Osteoblast (primary cell): Measurements from ENCODE around the gene IL3. TPM values are rescaled to one million over a fixed set of nuclear protein-coding genes. Genes with fewer than 3 reads are reported as not detected.

ENCODE experiments used
- DNase-seq: peaks from one replicate; pipeline ENCODE4 v3.0.0; 2011; ENCODE audit warnings: low spot score, mixed read lengths; ENCODE audit not compliant: insufficient read length; ENCODE audit errors: missing footprints
- H2AFZ ChIP-seq: 2 replicates; pipeline ENCODE4 v1.6.0; 2011; ENCODE audit warnings: mild to moderate bottlenecking, low read length
- H3K27ac ChIP-seq: 2 replicates; pipeline ENCODE4 v1.5.1; 2011; ENCODE audit warnings: mild to moderate bottlenecking, low read depth, low read length, moderate library complexity
- H3K27me3 ChIP-seq: 2 replicates; pipeline ENCODE4 v1.6.0; 2012; ENCODE audit warnings: mild to moderate bottlenecking, control low read depth, inconsistent platforms, low read length, moderate library complexity; ENCODE audit not compliant: insufficient read depth
- H3K36me3 ChIP-seq: 2 replicates; pipeline ENCODE4 v1.5.1; 2011; ENCODE audit warnings: mild to moderate bottlenecking, low read length, control low read depth, moderate library complexity; ENCODE audit not compliant: insufficient read depth
- H3K4me1 ChIP-seq: 2 replicates; pipeline ENCODE4 v1.5.1; 2011; ENCODE audit warnings: mild to moderate bottlenecking, low read length, control low read depth, moderate library complexity; ENCODE audit not compliant: insufficient read depth
- H3K4me2 ChIP-seq: 2 replicates; pipeline ENCODE4 v1.6.0; 2011; ENCODE audit warnings: mild to moderate bottlenecking, low read length; ENCODE audit not compliant: insufficient read depth
- H3K4me3 ChIP-seq: fragments of 200-600 bp; sonication (generic); 3 replicates; pipeline ENCODE4 v1.5.1; 2012; ENCODE audit warnings: mild to moderate bottlenecking, low read length, inconsistent platforms; ENCODE audit not compliant: insufficient read depth
- H3K79me2 ChIP-seq: 2 replicates; pipeline ENCODE4 v1.6.0; 2012; ENCODE audit warnings: mild to moderate bottlenecking, low read length, control low read depth, inconsistent platforms; ENCODE audit not compliant: insufficient read depth
- H3K9me3 ChIP-seq: 2 replicates; pipeline ENCODE4 v1.5.1; 2011; ENCODE audit warnings: low read depth, low read length, control low read depth
- H4K20me1 ChIP-seq: 2 replicates; pipeline ENCODE4 v1.6.0; 2012; ENCODE audit warnings: mild to moderate bottlenecking, low read length, control low read depth; ENCODE audit not compliant: insufficient read depth
- CTCF ChIP-seq: IDR thresholded peaks from 2 replicates; pipeline ENCODE4 v1.5.1; 2011; ENCODE audit warnings: mild to moderate bottlenecking, low read depth, low read length, moderate library complexity; ENCODE audit errors: extremely low read depth
- total RNA-seq: library from RNA; depleted of rRNA; stranded (reverse); fragments of >200 nt; gene quantifications from 2 replicates; pipeline ENCODE4 v1.2.3, GENCODE V29; 2012

The IL3 gene
- total RNA-seq, 1 donor, result not detected

GRCh38 chr5:132016721-132017250, 43.7 kb upstream of the IL3 start:
- H3K4me1 ChIP-seq, result no peaks in the 10 kb centered on the region
- no peak overlapping the region for H3K4me2 ChIP-seq
- H3K4me3 ChIP-seq, result no peak overlapping the region
- H2AFZ ChIP-seq, result no peak overlapping the region
- no peaks in the 10 kb centered on the region for H4K20me1 ChIP-seq
- DNase-seq, result no peak
- no peaks in the 10 kb centered on the region for H3K9me3 ChIP-seq
- no peak for TF ChIP-seq CTCF
- H3K79me2 ChIP-seq, result no peaks in the 10 kb centered on the region
- no peaks in the 10 kb centered on the region for H3K36me3 ChIP-seq
- peaks cover 36% of the 10 kb centered on the region for H3K27me3 ChIP-seq
- no peak overlapping the region for H3K27ac ChIP-seq

DNA sequence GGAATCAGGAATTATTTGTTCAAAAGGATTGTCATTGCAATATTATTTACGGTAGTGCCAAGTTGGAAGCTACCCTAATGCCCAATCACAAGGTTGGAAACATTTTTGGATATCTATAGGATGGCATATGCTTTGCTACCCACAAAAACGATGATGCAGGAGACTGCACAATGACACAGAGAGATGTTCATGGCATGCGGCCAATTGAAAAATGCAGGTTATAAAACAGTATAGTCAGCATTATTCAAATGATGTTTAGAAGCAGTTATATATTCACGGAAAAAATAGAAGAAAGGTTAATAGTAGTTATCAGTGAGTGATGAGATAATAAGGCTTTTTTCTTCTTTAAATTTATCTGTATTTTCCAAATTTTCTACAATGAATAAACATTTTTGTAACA, 43.1 kb upstream of the IL3 start:
- no peak for TF ChIP-seq CTCF
- H3K27me3 ChIP-seq, result peaks cover 31% of the 10 kb centered on the region

DNA sequence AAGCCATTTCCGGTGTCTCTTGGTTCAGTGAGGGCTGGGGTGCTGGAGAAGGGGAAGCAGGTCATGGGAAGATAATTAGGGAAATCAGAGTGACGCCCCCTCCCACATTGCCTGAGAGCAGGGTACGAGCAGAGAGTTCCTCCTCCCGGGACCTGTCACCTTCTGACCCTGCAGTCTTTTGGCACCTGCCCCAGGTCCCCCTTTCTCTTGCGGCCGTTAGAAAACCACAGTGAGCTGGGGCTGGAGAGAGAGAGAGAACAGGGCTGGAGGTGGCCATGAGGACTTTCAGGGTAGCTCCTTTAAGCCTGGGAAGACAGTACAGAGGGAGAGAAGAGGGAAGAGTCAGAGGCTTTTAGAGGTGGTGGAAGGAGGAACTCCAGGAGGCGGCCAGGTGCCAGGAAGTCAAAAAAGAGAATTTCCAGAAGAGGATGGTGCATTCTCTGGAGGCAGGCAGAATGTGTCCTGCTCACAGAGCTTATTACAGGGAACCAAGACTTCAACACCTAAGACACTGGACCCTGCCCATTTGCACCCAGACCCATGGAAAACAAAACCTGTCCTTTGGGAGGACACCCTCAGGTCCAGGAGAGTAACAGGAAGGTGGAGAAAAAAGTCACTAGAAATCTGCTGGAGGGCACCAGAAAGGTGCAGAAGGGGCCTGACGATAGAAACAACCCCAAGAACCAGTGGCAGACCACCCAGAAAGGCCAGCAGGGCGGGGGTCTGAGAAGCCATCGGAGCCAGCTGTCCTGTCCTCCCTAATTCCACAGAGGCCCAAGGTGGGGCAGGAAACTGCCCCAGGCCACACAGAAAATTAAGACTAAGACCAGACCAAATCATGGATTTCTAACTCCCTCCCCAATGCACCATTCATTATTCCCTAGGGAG, 42.5 kb upstream of the IL3 start:
- Histone ChIP-seq H3K4me1 (no peaks in the 10 kb centered on the region), H3K27me3 (peaks cover 29% of the 10 kb centered on the region), H3K9me3 (no peaks in the 10 kb centered on the region), H4K20me1 (no peaks in the 10 kb centered on the region), H3K79me2 (no peaks in the 10 kb centered on the region), H2AFZ (no peak overlapping the region), H3K4me3 (no peak overlapping the region), H3K27ac (no peak overlapping the region), H3K36me3 (no peaks in the 10 kb centered on the region), H3K4me2 (no peak overlapping the region)
- no peak for TF ChIP-seq CTCF
- DNase-seq, result no peak

More for the DNA sequence above, 43.1 kb upstream of the IL3 start:
- no peak overlapping the region for H2AFZ ChIP-seq
- H3K4me3 ChIP-seq, result no peak overlapping the region
- H3K36me3 ChIP-seq, result no peaks in the 10 kb centered on the region
- no peaks in the 10 kb centered on the region for H3K9me3 ChIP-seq
- H3K27ac ChIP-seq, result no peak overlapping the region
- no peak overlapping the region for H3K4me2 ChIP-seq
- no peak for DNase-seq
- no peaks in the 10 kb centered on the region for H3K4me1 ChIP-seq
- no peaks in the 10 kb centered on the region for H3K79me2 ChIP-seq
- H4K20me1 ChIP-seq, result no peaks in the 10 kb centered on the region

DNA sequence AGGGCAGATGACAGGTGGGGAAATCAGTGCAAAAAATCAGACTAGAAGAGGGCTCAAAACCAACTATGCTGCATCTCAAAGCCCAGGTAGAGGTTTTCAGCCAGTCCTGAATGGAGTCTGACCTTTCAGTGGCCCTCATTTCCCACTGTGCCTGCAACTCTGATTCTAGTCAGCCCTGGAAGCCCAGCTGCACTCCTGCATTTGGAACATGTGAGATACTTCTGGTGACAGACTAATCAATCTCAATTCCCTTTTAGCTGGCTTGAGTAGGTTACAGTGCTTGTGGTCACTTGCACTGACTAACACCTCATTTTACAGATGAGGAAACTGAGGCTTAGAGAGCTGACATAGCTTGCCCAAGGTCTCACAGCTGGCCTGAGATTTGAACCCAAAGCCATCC, 41.1 kb upstream of the IL3 start:
- H3K27me3 ChIP-seq, result peaks cover 29% of the 10 kb centered on the region

More for the DNA sequence above, 41.1 kb upstream of the IL3 start:
- no peak overlapping the region for H2AFZ ChIP-seq
- no peak for DNase-seq
- no peak overlapping the region for H3K4me3 ChIP-seq
- H3K36me3 ChIP-seq, result no peaks in the 10 kb centered on the region
- H3K4me2 ChIP-seq, result no peak overlapping the region
- H3K27ac ChIP-seq, result no peak overlapping the region
- H3K9me3 ChIP-seq, result no peaks in the 10 kb centered on the region
- no peaks in the 10 kb centered on the region for H4K20me1 ChIP-seq
- no peak for TF ChIP-seq CTCF
- H3K4me1 ChIP-seq, result no peaks in the 10 kb centered on the region
- H3K79me2 ChIP-seq, result no peaks in the 10 kb centered on the region
